C4-2B (cell line): ENCODE data around the gene B4GALNT3.

Source experiments
- H3K27ac ChIP-seq: fragments of 450-650 bp; 2 replicates; pipeline ENCODE4 v1.5.1; 2017
- CTCF ChIP-seq: fragments of 450-650 bp; conservative IDR thresholded peaks from 2 replicates; pipeline ENCODE4 v1.5.1; 2017; ENCODE audit warnings: mild to moderate bottlenecking
- ZFX ChIP-seq: fragments of 450-650 bp; IDR thresholded peaks from 2 replicates; pipeline ENCODE4 v1.6.1; 2017

Gene B4GALNT3

GRCh38 chr12:449203-449602 is 10.5 kb upstream of the B4GALNT3 start:
- no peak overlapping the region for H3K27ac ChIP-seq
- TF ChIP-seq CTCF (no peak), ZFX (no peak)

GRCh38 chr12:450438-450837 is 9.3 kb upstream of the B4GALNT3 start:
- no peak for TF ChIP-seq CTCF
- TF ChIP-seq ZFX, result no peak
- no peak overlapping the region for H3K27ac ChIP-seq

- no peak overlapping the region for H3K27ac ChIP-seq
- no peak for TF ChIP-seq ZFX
- peak; percentile 27 for TF ChIP-seq CTCF
Measured at GRCh38 chr12:452667-453210, 7.0 kb upstream of the B4GALNT3 start.

GRCh38 chr12:454833-455232 is 4.9 kb upstream of the B4GALNT3 start:
- H3K27ac ChIP-seq, result no peak overlapping the region
- no peak for TF ChIP-seq ZFX
- no peak for TF ChIP-seq CTCF

GRCh38 chr12:455821-456220 is 3.9 kb upstream of the B4GALNT3 start:
- H3K27ac ChIP-seq, result no peak overlapping the region
- no peak for TF ChIP-seq ZFX
- no peak for TF ChIP-seq CTCF

- TF ChIP-seq CTCF (no peak), ZFX (no peak)
- H3K27ac ChIP-seq, result no peak overlapping the region
Measured at GRCh38 chr12:457676-458075, 2.1 kb upstream of the B4GALNT3 start.

- no peak for TF ChIP-seq CTCF
- H3K27ac ChIP-seq, result no peak overlapping the region
Measured at GRCh38 chr12:459050-459429, 699 bp upstream of the B4GALNT3 start.
